ENCODE measurements around the gene CTPS1.

The CTPS1 gene

DNA sequence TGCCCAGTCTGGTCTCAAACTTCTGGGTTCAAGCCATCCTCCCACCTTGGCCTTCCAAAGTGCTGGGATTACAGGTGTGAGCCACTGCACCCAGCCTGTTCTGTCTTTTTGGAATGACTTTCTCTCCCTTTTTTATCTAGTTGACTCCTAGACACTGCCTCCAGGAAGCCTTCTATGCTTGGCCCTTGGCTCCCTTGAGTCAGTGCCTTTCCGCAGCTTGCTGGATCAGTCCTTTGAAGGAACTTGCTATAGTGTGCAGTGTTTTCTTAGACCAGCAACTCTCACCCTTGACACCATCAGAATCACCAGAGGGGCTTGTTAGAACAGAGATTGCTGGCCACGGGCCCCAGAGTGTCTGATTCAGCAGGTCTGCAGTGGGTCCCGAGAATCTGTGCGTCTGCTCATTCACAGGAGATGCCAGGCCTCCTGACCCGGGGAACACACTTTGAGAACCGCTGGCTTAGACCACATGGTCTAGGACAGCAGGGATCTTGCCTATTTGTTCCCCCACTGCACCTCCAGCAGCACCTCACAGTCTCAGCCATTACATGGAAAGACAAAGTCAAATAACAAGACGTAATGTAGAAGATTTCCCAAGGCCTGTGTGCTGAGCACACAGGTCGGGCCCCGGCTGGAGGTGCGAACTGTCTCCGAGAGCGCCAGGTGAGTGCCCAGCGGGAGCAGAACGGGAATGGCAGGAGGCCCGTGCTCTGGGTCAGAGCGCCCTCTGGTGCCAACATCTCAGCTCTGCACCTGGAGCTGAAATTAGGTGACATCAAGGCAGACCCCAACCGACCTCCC lies 27.4 kb upstream of the CTPS1 start:
- TF ChIP-seq, protein P1, sequence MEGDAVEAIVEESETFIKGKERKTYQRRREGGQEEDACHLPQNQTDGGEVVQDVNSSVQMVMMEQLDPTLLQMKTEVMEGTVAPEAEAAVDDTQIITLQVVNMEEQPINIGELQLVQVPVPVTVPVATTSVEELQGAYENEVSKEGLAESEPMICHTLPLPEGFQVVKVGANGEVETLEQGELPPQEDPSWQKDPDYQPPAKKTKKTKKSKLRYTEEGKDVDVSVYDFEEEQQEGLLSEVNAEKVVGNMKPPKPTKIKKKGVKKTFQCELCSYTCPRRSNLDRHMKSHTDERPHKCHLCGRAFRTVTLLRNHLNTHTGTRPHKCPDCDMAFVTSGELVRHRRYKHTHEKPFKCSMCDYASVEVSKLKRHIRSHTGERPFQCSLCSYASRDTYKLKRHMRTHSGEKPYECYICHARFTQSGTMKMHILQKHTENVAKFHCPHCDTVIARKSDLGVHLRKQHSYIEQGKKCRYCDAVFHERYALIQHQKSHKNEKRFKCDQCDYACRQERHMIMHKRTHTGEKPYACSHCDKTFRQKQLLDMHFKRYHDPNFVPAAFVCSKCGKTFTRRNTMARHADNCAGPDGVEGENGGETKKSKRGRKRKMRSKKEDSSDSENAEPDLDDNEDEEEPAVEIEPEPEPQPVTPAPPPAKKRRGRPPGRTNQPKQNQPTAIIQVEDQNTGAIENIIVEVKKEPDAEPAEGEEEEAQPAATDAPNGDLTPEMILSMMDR (conservative IDR thresholded peaks at IDR 0.05): peak; percentile 94
- H3K27ac ChIP-seq: no peak overlapping the region

DNA sequence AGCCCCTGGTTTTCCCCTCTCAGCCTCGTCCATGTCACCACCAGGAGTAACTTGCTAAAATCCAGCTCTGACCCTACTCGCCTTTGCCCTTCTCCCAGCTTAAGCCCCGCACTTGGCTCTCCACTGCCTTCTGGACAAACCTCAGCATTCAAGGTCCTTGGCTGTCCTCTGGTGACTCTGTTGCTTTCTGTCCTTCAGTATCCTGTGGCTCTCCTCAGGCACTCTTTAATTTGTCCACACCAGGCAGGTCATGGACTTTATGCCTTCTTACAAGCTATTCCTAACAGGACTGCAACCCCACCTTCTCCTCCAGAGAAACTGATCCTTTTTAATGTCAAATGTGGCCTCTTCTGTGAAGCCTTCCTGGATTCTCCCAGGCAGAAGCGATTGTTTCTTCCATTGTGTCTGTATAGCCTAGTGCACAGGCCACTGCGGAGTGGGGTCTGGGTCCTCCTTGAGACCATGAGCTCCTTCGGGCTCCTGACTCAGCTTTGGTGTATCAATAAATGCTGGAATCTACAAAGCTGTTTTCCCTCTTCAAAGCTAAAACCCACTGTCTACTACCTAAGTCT lies 26.7 kb upstream of the CTPS1 start:
- TF ChIP-seq, protein P1 (conservative IDR thresholded peaks at IDR 0.05): peak; percentile 5
- H3K27ac ChIP-seq: no peak overlapping the region

DNA sequence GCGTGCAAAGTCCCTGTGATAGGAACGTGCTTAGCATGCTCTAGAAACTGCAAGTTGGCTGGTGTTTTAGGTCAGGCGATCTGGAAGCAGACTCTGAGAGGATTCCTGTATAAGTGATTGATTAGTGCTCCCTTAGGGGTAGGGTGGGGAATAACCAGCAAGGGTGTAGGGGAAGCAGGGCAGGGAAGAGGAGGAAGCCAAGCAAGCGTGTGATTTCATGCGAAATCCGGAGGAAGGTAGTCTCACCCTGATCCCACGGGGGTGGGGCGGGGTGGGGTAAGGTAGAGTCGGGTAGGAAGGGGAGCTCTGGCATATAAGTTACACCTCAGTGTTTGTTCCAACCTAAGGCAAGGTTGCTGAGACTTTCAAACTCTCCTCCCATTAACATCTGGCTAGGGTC lies 24.9 kb upstream of the CTPS1 start:
- TF ChIP-seq, protein P1 (conservative IDR thresholded peaks at IDR 0.05): no peak
- no peak overlapping the region for H3K27ac ChIP-seq

GRCh38 chr1:40955266-40955665 lies 24.2 kb upstream of the CTPS1 start:
- H3K27ac ChIP-seq: peak overlapping the region; percentile 55; the same call in 1 of the 2 replicates
- TF ChIP-seq, protein P1 (conservative IDR thresholded peaks at IDR 0.05): no peak

- TF ChIP-seq, protein P1 (conservative IDR thresholded peaks at IDR 0.05): no peak
- peak overlapping the region; percentile 55 for H3K27ac ChIP-seq
These were observed 23.1 kb upstream of the CTPS1 start for GRCh38 chr1:40956407-40956806.

- TF ChIP-seq, protein P1 (conservative IDR thresholded peaks at IDR 0.05): no peak
- no peak overlapping the region for H3K27ac ChIP-seq
These were observed 21.3 kb upstream of the CTPS1 start for GRCh38 chr1:40958210-40958609.

- TF ChIP-seq, protein P1 (conservative IDR thresholded peaks at IDR 0.05): no peak
- H3K27ac ChIP-seq: no peak overlapping the region
These were observed 14.0 kb upstream of the CTPS1 start for GRCh38 chr1:40965531-40965930.
